A673 (cell line): ENCODE data around the gene SMARCD2.

Experiments
- EZH2 ChIP-seq: fragments of 200-600 bp; sonication (generic); IDR thresholded peaks from 2 replicates; pipeline ENCODE4 v1.6.1; 2017; ENCODE audit warnings: borderline replicate concordance, low read depth, mild to moderate bottlenecking, mixed read lengths, antibody characterized with exemption, low read length; ENCODE audit not compliant: poor library complexity, severe bottlenecking
- TF ChIP-seq, protein P1 (sequence below): fragments of 300-800, 200-600 bp; sonication (generic); conservative IDR thresholded peaks from 2 replicates; pipeline ENCODE4 v1.5.1; 2017; ENCODE audit warnings: low read depth, mild to moderate bottlenecking, antibody characterized with exemption, low read length, moderate library complexity, mixed read lengths

DNA sequence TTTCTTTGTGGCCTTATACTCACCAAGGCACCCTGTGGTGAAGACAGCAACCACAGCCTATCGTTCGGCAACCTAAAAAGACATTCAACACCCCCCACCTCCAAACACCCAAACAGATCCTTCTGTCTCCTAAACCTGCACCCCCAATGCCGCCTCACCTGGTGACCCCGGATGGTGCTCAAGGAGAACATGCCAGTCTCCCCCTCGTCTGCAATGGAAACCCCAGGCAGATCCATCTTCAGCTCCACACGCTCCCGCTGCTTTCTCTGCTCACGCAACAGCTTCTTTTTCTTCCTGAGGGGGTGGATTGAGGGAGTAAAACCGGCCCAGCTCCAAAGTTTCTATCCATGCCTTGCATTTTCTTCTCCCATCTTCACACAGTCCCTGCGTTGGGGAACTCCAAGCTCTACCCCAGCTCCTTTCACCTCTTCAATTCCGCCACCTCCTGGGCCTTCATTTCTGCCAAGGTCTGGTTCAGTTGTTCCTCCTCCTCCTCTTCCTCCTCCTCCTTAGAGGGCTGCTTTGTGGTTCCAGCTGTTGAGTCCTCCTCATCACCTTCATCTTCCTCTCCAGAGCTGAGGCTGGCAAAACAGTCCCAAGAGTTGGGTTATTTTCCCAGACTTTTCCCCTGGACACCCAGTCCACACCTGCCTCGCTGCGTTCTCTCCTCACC, 18.7 kb downstream of the SMARCD2 start:
- TF ChIP-seq, protein P1, sequence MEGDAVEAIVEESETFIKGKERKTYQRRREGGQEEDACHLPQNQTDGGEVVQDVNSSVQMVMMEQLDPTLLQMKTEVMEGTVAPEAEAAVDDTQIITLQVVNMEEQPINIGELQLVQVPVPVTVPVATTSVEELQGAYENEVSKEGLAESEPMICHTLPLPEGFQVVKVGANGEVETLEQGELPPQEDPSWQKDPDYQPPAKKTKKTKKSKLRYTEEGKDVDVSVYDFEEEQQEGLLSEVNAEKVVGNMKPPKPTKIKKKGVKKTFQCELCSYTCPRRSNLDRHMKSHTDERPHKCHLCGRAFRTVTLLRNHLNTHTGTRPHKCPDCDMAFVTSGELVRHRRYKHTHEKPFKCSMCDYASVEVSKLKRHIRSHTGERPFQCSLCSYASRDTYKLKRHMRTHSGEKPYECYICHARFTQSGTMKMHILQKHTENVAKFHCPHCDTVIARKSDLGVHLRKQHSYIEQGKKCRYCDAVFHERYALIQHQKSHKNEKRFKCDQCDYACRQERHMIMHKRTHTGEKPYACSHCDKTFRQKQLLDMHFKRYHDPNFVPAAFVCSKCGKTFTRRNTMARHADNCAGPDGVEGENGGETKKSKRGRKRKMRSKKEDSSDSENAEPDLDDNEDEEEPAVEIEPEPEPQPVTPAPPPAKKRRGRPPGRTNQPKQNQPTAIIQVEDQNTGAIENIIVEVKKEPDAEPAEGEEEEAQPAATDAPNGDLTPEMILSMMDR, result no peak
- TF ChIP-seq EZH2, result no peak
